Smooth muscle cell of the brain vasculature (primary cell): ENCODE measurements around the gene C4orf36.
A peak's percentile ranks its signal among the peaks of the same experiment; 100 is the strongest.

ENCODE experiments used
- DNase-seq: peaks from one replicate; pipeline ENCODE4 v3.0.0-alpha.2; 2012; ENCODE audit warnings: low read depth, low spot score

The C4orf36 gene

GRCh38 chr4:86857341-86858052 is 34.7 kb downstream of the C4orf36 start:
- DNase-seq, result no peak

- DNase-seq, result no peak
These were observed 35.3 kb downstream of the C4orf36 start for GRCh38 chr4:86856896-86857295.

- DNase-seq, result no peak
These were observed 36.6 kb downstream of the C4orf36 start for GRCh38 chr4:86855572-86855971.

GRCh38 chr4:86853209-86853608 is 39.0 kb downstream of the C4orf36 start:
- no peak for DNase-seq

DNA sequence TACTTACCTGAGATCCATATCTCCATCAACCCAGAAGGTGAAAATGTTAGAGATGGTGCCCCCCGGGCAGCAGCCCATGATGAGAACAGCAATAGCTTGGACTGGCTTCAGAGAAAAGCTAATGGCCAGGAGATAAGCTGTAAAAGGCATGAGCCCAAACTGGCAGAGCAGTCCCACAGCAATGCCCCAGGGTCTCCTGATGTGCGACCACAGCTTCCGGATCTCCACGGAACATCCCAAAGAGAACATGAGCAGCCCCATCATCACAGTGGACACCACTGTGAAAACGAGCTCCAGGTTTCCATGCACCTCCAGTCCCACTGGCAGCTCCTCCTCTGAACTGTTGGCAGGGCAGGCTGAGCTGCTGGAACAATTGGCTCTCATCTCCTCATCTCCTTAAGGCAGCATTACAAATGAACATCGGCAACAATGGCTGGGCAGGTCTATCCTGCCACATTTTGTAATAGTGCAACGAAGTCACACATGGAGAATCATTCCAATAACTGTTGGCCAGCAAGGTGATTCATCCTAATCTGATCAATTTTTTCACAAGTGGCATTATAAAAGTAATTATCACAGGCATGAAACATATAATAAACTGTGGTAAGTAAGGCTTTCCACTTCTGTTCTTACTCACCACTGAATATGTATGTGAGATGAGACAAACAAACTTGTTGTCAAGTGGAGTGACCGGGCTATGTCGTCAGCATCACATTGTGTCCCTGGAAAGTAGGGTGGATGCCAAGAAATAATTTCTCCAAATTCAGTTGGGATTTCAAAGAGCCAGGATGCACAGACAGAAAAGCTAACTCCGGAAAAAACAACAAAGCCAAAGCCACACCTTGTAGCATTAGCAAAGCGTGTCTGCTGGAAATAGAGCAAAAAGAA is 43.2 kb downstream of the C4orf36 start, which contains the start of gene SLC10A6:
TSS of gene SLC10A6 (minus strand) at position 653 of the 888 bp plus-strand sequence. CDS start at position 384, 269 bp downstream.
- no peak for DNase-seq

- DNase-seq, result no peak
These were observed 44.1 kb downstream of the C4orf36 start for GRCh38 chr4:86848136-86848535.

GRCh38 chr4:86847571-86847970 is 44.7 kb downstream of the C4orf36 start:
- DNase-seq, result no peak

DNA sequence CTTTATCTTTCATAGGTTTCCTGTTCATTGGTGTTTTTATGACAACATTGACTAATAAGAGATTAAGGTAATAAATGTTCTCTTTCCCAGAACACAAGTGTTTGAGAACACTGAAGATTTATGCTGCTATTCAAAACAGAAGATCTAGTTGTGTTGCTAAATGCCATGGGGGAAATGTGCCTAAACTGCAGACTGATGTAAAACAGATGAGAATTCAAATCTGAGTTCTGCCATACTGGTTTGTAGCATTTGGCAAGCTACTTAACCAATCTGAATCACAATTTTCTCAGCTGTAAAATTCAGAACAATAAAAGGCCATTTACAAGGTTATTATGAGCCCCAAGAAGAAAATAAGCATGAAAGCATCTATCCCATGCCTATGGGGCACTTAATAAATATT is 45.3 kb downstream of the C4orf36 start:
- DNase-seq, result no peak

- no peak for DNase-seq
These were observed 46.6 kb downstream of the C4orf36 start for GRCh38 chr4:86845593-86845992.

DNA sequence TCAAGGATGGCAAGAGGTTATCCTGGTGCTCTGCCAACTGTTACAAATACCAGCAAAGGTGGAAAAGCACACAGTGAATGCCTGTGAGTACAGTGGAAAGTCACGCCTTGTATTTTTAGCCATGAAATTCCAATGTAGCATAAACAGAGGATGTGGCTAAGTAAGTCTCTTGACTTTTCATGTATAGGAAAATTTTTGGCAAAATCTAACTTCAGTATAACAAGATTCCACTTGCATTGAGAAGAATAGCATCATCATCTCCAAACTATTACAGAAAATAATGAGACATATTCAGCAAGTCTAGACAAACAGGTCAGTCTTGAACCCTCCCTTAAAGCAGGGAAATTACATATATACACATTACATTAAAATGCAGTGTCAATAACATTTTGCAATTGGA is 50.9 kb downstream of the C4orf36 start:
- DNase-seq, result no peak

GRCh38 chr4:86840858-86841257 is 51.4 kb downstream of the C4orf36 start:
- no peak for DNase-seq

DNA sequence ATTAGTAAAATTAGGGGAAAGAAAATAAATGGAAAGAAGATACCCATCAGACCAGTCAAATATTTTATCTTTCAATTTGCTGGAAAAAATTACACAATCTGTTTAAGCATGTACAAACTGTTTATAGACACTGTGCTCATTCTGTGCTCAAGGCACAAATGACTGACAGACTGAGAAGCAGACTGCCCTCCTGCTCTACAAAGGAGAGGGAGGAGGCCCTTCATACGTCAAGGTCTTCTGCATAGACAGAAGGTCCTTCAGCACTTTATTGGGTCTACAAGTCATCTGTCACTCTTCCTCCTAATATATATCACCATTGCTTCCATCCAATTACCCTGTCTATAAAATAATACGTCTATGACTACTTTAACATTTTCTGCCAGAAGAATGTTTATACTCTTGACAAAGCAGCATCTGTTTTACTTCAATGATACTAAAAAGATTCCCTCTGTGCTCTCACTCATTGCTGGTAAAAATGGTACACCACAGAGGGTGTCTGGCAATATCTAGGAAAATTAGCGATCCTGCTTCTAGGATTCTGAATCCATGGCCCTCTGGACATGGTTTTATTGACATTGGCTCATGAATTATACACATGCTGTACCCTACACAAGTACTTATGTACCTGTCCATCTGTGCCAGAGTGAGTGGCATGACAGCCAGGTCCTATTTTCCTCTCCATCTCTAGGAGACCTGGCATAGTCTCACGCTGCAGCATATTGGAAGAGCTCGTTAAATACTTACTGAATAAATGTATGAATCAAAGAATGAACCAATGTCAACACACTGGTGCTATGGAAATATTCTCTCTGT is 54.3 kb downstream of the C4orf36 start:
- DNase-seq, result no peak

DNA sequence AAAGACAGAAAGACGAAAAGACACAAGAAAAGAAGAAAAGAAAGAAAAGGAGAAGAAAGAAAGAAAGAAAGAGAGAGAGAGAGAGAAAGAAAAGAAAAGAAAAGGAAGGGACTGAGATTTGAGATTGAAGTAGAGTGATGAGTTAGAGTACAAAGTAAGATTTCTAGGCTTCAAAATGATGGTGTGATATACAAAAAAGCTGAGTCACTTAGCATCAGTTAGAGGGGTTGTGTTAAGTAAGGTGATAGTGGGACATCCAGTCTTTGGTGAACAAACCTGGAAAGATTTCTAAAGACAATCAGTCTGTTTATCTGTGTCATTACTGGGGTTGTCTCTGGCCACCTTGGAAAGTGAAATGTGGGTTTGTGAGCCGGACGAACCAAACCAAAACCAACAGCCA is 56.5 kb downstream of the C4orf36 start:
- DNase-seq, result no peak

- DNase-seq, result peak; percentile 13
These were observed 57.3 kb downstream of the C4orf36 start for GRCh38 chr4:86834901-86835300.

- no peak for DNase-seq
These were observed 58.6 kb downstream of the C4orf36 start for GRCh38 chr4:86833615-86834014.

- DNase-seq, result peak; percentile 56
These were observed 60.7 kb downstream of the C4orf36 start for GRCh38 chr4:86831262-86832130.
